HG03432 (cell line): ENCODE results near the gene RPAP3.
"Not testable (repeated sequence)": the region's sequence is repeated elsewhere in the genome, so short reads cannot be mapped to it uniquely, and the experiment has no call there.

ENCODE experiments used
- ATAC-seq: cut with Tn5 transposase; IDR thresholded peaks from one replicate; pipeline ENCODE4 v1.9.1; 2021; ENCODE audit warnings: mild to moderate bottlenecking, moderate library complexity; ENCODE audit not compliant: unreplicated experiment

Gene RPAP3

DNA sequence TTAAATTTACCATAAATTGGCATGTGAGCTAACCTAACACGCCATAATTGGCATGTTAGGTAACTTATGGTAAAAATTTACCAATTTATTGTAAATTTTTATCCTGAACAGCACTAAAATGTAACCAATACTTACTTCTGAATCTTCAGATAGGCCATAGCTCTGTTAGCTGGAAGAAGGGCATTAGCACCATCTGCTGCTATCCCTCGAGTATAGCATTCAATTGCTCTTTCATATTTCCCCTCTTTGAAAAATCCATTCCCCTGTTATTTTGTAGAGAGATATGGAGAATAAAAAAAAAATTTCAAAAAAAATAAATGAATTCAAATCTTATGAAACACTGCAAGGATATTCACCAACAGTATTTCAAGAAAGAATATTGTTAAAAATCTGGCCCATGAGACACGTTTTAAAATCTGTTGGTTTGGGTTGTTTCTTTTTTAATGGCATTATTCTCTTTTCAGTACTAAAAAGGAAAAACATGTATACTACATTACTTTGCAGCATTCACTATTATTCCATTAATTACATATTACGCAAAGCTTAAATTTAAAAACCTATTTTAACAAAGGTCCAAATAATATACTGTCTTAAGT lies 19.1 kb downstream of the RPAP3 start:
- no peak for ATAC-seq

DNA sequence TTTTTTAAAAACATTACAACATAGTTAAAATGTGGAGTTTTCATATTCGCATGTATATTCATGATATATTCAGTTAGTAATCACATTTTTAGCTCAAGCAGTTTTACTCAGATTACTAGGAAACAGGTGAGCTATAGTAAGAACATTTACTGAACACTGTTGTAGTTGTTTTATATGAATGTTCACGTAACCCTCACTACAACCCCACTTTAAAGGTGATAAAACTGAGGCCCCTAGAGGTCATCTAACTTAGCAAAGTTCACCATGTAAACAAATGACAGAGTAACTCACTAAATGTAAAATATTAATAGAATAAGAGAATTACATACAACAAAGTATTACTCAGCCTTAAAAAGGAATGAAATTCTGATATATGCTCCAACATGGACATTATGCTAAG lies 26.0 kb downstream of the RPAP3 start:
- ATAC-seq, result no peak

- no peak for ATAC-seq
These were observed 33.8 kb downstream of the RPAP3 start for GRCh38 chr12:47672068-47672467.

DNA sequence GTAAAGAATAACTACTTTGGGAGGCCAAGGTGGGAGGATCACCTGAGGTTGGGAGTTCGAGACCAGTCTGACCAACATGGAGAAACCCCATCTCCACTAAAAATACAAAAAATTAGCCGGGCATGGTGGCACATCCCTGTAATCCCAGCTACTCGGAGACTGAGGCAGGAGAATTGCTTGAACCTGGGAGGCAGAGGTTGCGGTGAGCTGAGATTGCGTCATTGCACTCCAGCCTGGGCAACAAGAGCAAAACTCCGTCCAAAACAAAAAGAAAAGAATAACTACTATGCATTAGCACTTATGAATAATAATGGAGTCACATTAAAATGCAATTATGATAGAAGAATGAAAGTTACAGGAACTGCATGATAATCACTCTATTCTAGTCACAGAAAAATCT lies 37.9 kb downstream of the RPAP3 start:
- not testable (repeated sequence) for ATAC-seq

DNA sequence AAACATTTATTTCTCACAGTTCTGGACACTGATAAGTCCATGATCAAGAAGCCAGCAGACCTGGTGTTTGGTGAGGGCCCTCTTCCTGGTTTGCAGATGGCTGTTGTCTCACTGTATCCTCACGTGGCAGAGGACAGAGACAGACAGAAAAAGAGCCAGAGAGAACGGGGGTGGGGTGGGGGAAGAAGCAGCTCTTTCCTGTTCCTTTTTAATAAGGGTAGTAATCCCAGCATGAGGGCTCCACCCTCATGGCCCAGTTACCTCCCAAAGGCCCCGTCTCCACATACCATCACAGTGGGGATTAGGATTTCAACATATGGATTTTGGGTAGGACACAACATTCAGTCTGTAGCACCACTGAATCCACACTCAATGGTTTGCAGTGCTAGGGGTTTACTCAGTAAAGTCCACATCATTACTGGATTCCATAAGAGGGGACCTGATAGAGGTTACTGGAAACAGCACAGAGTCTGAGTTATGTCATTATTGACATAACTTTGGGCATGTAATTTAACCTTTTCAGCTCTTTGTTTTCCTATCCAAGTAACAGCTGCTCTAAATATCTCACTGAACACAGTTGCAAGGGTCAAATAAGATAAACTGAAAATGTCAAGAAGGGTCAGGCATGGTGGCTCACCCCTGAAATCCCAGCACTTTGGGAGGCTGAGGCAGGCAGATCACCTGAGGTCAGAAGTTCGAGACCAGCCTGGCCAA lies 53.2 kb downstream of the RPAP3 start:
- ATAC-seq, result no peak

- ATAC-seq, result peak; percentile 78
These were observed 54.2 kb downstream of the RPAP3 start for GRCh38 chr12:47651368-47652254.

GRCh38 chr12:47650469-47650868 lies 55.4 kb downstream of the RPAP3 start:
- ATAC-seq, result peak; percentile 73

GRCh38 chr12:47649381-47649780 lies 56.4 kb downstream of the RPAP3 start:
- no peak for ATAC-seq

GRCh38 chr12:47648056-47648579 lies 57.7 kb downstream of the RPAP3 start:
- no peak for ATAC-seq

DNA sequence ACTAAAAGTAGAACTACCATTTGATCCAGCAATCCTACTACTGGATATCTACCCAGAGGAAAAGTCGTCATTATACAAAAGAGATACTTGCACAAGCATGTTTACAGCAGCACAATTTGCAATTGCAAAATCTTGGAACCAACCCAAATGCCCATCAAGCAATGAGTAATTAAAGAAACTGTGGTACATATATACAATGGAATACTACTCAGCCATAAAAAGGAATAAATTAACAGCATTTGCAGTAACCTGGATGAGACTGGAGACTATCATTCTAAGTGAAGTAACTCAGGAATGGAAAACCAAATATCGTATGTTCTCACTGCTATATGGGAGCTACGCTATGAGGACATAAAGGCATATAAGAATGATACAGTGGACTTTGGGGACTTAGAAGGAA lies 63.5 kb downstream of the RPAP3 start:
- not testable (repeated sequence) for ATAC-seq

- no peak for ATAC-seq
These were observed 68.7 kb downstream of the RPAP3 start for GRCh38 chr12:47636908-47637780.

- not testable (repeated sequence) for ATAC-seq
These were observed 70.1 kb downstream of the RPAP3 start for GRCh38 chr12:47635770-47636169.

DNA sequence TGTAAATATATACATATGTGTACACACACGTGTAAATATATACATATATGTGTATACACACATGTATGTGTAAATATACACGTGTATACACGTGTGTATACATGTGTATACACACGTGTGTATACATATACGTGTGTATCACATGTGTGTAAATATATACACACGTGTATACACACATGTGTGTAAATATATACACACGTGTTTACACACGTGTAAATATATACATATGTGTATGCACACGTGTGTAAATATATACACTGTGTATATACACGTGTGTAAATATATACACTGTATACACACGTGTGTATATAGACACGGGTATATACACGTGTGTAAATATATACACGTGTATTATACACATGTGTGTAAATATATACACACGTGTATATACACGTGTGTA lies 71.7 kb downstream of the RPAP3 start:
- no peak for ATAC-seq

DNA sequence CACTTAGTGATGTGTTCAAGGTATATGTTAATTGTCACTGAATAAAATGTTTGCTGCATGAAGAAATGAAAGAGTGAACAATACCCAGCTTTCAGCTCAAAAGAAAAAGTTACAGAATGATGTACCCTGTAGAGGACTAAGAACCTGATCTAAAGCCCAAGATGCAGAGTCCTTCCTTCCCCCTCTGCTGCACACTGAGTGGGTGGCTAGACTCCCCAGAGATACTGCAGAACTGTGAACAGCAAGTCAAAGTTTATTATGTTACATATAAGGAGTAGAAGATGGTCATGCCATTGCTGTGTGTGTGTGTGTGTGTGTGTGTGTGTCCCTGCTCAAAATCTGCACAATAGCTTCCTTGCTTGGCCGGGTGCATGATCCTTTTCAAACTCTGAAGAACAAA lies 83.9 kb downstream of the RPAP3 start:
- ATAC-seq, result no peak

DNA sequence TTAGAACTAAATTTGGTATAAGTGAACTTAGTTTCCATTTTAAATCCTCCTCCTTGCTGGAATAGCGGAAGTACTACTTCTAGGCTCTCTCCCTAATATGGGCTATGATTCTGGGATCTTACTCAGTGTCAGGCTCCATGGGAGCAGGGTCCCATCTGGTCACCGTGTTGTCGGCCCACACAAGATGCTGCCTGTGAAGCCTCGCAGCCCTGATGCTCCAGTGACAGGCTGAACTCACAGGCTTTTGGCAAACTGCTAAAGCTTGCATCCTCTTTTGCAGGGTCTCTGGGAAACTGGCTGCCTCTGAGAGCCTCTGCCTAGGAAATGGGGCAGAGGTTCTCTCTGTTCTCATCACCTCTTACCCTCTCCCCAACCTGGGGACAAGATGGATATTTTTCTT lies 88.4 kb downstream of the RPAP3 start:
- ATAC-seq, result no peak

- no peak for ATAC-seq
These were observed 89.4 kb downstream of the RPAP3 start for GRCh38 chr12:47616440-47616839.

GRCh38 chr12:47615711-47616110 lies 90.1 kb downstream of the RPAP3 start:
- no peak for ATAC-seq

- ATAC-seq, result no peak
These were observed 91.3 kb downstream of the RPAP3 start for GRCh38 chr12:47614521-47614920.

GRCh38 chr12:47612953-47613352 lies 92.9 kb downstream of the RPAP3 start:
- ATAC-seq, result no peak

- ATAC-seq, result no peak
These were observed 93.9 kb downstream of the RPAP3 start for GRCh38 chr12:47611906-47612305.
